Erythroblast (primary cell): Measurements from ENCODE around the gene BBS7.

ENCODE experiments used
- DNase-seq, 2 experiments: peaks; one replicate each; lab custom pipeline; 2025; lab: John Stamatoyannopoulos, UW
- GATA1 ChIP-seq: IDR thresholded peaks from 2 replicates; pipeline ENCODE4 v1.6.1; 2011; ENCODE audit warnings: low read depth, mild to moderate bottlenecking, control low read depth, low read length, moderate library complexity
- POLR2A ChIP-seq: IDR thresholded peaks from 2 replicates; pipeline ENCODE4 v1.6.1; 2011; ENCODE audit warnings: mild to moderate bottlenecking, low read length

BBS7 gene

GRCh38 chr4:121869841-121870822 lies at the start of gene BBS7:
TSS of gene BBS7 (minus strand) at chr4:121870474. CDS start at chr4:121870313, 161 bp downstream.
- TF ChIP-seq POLR2A (peak; percentile 79), GATA1 (no peak)
- DNase-seq = peak; percentile 95

GRCh38 chr4:121913667-121914066 lies 43.4 kb upstream of the BBS7 start:
- TF ChIP-seq GATA1 = no peak
- TF ChIP-seq POLR2A = no peak
- DNase-seq = no peak

GRCh38 chr4:121908346-121908745 lies 38.1 kb upstream of the BBS7 start:
- TF ChIP-seq GATA1 (no peak), POLR2A (no peak)

GRCh38 chr4:121900132-121900983 lies 30.1 kb upstream of the BBS7 start:
- DNase-seq = peak; percentile 48 to 68
- no peak for TF ChIP-seq POLR2A
- TF ChIP-seq GATA1 = no peak

More at GRCh38 chr4:121908346-121908745, 38.1 kb upstream of the BBS7 start:
- no peak for DNase-seq

- TF ChIP-seq POLR2A (no peak), GATA1 (no peak)
- no peak for DNase-seq
Measured at GRCh38 chr4:121898150-121898549, 27.9 kb upstream of the BBS7 start.

GRCh38 chr4:121888134-121888533 lies 17.9 kb upstream of the BBS7 start:
- TF ChIP-seq POLR2A = no peak
- DNase-seq = no peak

GRCh38 chr4:121885115-121885514 lies 14.8 kb upstream of the BBS7 start:
- TF ChIP-seq POLR2A (no peak), GATA1 (no peak)

GRCh38 chr4:121881158-121881557 lies 10.9 kb upstream of the BBS7 start:
- DNase-seq = no peak
- TF ChIP-seq GATA1 = no peak
- TF ChIP-seq POLR2A = no peak

More at GRCh38 chr4:121885115-121885514, 14.8 kb upstream of the BBS7 start:
- DNase-seq = no peak

- no peak for DNase-seq
- TF ChIP-seq GATA1 (no peak), POLR2A (no peak)
Measured at GRCh38 chr4:121879135-121879534, 8.9 kb upstream of the BBS7 start.

- TF ChIP-seq POLR2A = no peak
- DNase-seq = peak in 1 of 2 experiments; percentile 6
Measured at GRCh38 chr4:121877041-121877773, 6.9 kb upstream of the BBS7 start.

- DNase-seq = no peak
- TF ChIP-seq POLR2A = no peak
- TF ChIP-seq GATA1 = no peak
Measured at GRCh38 chr4:121876070-121876469, 5.8 kb upstream of the BBS7 start.

- no peak for DNase-seq
- TF ChIP-seq GATA1 = no peak
- no peak for TF ChIP-seq POLR2A
Measured at GRCh38 chr4:121875652-121876051, 5.4 kb upstream of the BBS7 start.

- TF ChIP-seq GATA1 (no peak), POLR2A (no peak)
- peak; percentile 8 to 33 for DNase-seq
Measured at GRCh38 chr4:121873604-121874003, 3.3 kb upstream of the BBS7 start.

- DNase-seq = no peak
- TF ChIP-seq POLR2A (no peak), GATA1 (no peak)
Measured at GRCh38 chr4:121863799-121864198, 6.5 kb downstream of the BBS7 start.
